Upper lobe of right lung (tissue), 1 donor: ENCODE measurements around the gene HOXA1. TPM values are rescaled to one million over a fixed set of nuclear protein-coding genes. Genes with fewer than 3 reads are reported as not detected.
A peak's percentile ranks its signal among the peaks of the same experiment; 100 is the strongest.

Source experiments
- ATAC-seq: fragments of 200-7000 bp; cut with Tn5 transposase; one replicate; pipeline ENCODE4 v1.9.1; 2020; ENCODE audit warnings: mild to moderate bottlenecking, moderate library complexity
- DNase-seq: peaks from one replicate; pipeline ENCODE4 v3.0.0-alpha.2; 2020
- H3K27ac ChIP-seq: fragments of 200-600 bp; one replicate; pipeline ENCODE4 v1.8.0; 2022
- H3K27me3 ChIP-seq: fragments of 200-600 bp; one replicate; pipeline ENCODE4 v1.8.0; 2022; ENCODE audit warnings: mild to moderate bottlenecking
- H3K36me3 ChIP-seq: fragments of 200-600 bp; one replicate; pipeline ENCODE4 v1.8.0; 2022
- H3K4me1 ChIP-seq: fragments of 200-600 bp; one replicate; pipeline ENCODE4 v1.8.0; 2022
- H3K4me3 ChIP-seq: fragments of 200-600 bp; one replicate; pipeline ENCODE4 v1.8.0; 2022; ENCODE audit warnings: mild to moderate bottlenecking
- H3K9me3 ChIP-seq: fragments of 200-600 bp; one replicate; pipeline ENCODE4 v1.8.0; 2022
- CTCF ChIP-seq: fragments of 200-600 bp; IDR thresholded peaks from one replicate; pipeline ENCODE4 v1.8.0; 2022; ENCODE audit warnings: antibody characterized with exemption
- intact Hi-C: fragments of 100-400 bp; cut with DNase I; formaldehyde crosslinking; loops from one replicate; pipeline ENCODE4 v1.11.0; 2022
- total RNA-seq: library from RNA; stranded (reverse); fragmentation: NEBNext Ultra II Directional; extraction: Animal tissue kit (Norgen Biotek cat#: 25700); gene quantifications from one replicate; pipeline ENCODE4 v1.2.1, GENCODE V29; 2021
- donor health status: DM: no; HTN: yes; CAD: no; lungs with severe emphysema.

The HOXA1 gene
- total RNA-seq, 1 donor from 2014 or later: 0.75 TPM

GRCh38 chr7:27091105-27091504, 4.7 kb downstream of the HOXA1 start:
- Histone ChIP-seq H3K27ac (no peak overlapping the region), H3K27me3 (peaks cover 36% of the 10 kb centered on the region), H3K4me3 (no peak overlapping the region), H3K4me1 (no peaks in the 10 kb centered on the region), H3K9me3 (no peaks in the 10 kb centered on the region), H3K36me3 (no peaks in the 10 kb centered on the region)
- intact Hi-C loops: no loop called here
- TF ChIP-seq CTCF: no peak
- DNase-seq (no peak), ATAC-seq (no peak)

DNA sequence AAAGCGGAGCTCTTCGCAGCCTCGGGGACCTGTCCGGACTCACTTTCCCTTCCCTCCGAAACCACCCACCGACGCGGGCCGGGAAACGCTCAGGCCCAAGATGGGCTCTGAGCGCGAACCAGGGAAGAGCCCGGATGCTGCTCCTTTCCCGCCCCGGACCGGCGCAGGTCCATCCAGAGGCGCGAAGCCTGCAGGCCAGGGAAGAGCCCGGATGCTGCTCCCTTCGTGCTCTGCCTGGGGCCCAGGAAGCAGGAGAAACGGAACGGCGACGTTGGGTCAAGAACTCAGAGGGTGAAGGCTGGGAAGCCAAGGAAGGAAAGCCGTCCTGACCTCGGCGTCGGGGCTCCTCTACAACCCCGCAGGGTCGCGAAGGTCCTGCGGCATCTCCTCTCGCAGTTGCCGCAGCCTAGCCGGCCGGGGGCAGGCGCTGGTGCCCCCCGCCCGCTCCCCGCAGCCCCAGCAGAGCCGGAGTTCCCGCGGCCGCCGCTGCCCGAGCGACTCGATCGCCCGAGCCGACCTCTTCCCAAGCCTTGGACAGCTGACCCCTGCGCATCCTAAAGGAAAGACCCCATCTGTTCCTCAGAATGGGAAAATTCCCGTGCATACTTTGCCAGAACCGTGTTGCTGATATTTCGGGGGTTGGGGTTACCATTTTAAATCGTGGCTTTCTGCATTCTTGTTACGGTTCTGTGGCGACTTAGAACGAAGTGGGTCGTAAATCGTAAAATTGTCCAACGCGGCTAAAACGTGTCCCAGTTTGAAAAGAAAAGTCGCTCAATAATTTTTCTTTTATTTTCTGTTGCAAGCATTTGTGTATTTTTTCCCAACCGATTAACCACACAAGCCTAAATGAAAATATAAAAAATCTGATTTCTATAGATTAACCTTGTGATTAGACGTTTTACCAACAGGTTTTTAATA, 7.5 kb downstream of the HOXA1 start:
- Histone ChIP-seq H3K27ac (no peak overlapping the region), H3K36me3 (no peaks in the 10 kb centered on the region), H3K4me3 (peak overlapping the region; percentile 0), H3K4me1 (no peaks in the 10 kb centered on the region), H3K27me3 (peaks cover 36% of the 10 kb centered on the region), H3K9me3 (no peaks in the 10 kb centered on the region)
- TF ChIP-seq CTCF: no peak
- no peak for DNase-seq
- ATAC-seq: peak; percentile 41
- intact Hi-C loops: no loop called here

- Histone ChIP-seq H3K4me3 (no peak overlapping the region), H3K27me3 (peaks cover 16% of the 10 kb centered on the region), H3K27ac (no peak overlapping the region), H3K36me3 (no peaks in the 10 kb centered on the region), H3K4me1 (no peaks in the 10 kb centered on the region), H3K9me3 (no peaks in the 10 kb centered on the region)
- ATAC-seq: no peak
- no peak for DNase-seq
- intact Hi-C loops: no loop called here
- no peak for TF ChIP-seq CTCF
Measured at GRCh38 chr7:27083646-27084045, 12.2 kb downstream of the HOXA1 start.

DNA sequence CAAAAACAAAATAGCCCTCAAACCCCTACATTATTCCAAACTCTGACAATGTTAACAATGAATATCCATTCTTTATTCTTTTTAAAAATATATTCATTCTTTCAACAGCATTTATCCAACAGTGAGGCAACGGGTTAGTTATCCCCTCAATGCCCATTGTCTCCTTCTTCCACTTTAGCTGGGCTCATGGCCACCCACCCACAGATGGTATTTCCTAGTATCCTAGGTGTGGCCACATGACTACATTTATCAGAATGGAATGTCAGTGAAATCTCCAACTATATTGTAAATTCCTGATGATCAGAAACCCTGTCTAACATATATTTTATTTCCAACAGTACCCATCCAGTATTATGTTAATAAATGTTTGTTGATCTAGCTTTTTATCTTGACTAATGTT, 13.6 kb downstream of the HOXA1 start:
- no peaks in the 10 kb centered on the region for H3K4me1 ChIP-seq
- no peak for TF ChIP-seq CTCF
- DNase-seq (no peak), ATAC-seq (no peak)
- H3K4me3 ChIP-seq: no peak overlapping the region
- no peaks in the 10 kb centered on the region for H3K36me3 ChIP-seq
- intact Hi-C loops: no loop called here
- no peak overlapping the region for H3K27ac ChIP-seq
- H3K27me3 ChIP-seq: peaks cover under 1% of the 10 kb centered on the region
- H3K9me3 ChIP-seq: no peaks in the 10 kb centered on the region

GRCh38 chr7:27080844-27081436, 14.9 kb downstream of the HOXA1 start:
- no peak for DNase-seq
- no peak overlapping the region for H3K4me3 ChIP-seq
- no peak for ATAC-seq
- H3K27me3 ChIP-seq: no peaks in the 10 kb centered on the region
- no peak overlapping the region for H3K27ac ChIP-seq
- H3K4me1 ChIP-seq: no peaks in the 10 kb centered on the region
- no peak for TF ChIP-seq CTCF
- no peaks in the 10 kb centered on the region for H3K9me3 ChIP-seq
- no peaks in the 10 kb centered on the region for H3K36me3 ChIP-seq
- intact Hi-C loops: no loop called here
